Measurements from ENCODE around the gene CCNF.

CCNF gene

DNA sequence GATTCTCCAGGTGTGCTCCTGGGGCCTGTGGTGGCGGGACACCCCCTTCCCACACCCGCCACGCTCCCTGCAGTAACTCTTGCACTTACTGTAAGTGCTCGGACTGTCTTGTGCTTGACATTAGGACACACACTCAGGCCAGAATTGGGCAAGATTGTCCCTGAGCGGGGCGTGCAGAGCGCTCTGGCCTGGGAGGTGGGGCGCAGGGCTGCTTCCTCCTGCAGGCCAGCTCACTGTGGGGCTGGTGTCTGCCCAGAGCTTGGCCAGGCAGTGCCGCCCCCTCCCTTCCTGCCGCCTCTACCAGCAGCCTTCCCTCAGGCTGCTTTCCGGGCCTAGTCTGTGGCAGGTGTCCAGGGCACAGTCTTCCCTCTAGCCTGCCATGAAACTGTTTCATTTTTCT lies 78.4 kb downstream of the CCNF start:
- no peak for ATAC-seq
